HepG2 (cell line): ENCODE measurements around the gene CCDC142. TPM values are rescaled to one million over a fixed set of nuclear protein-coding genes. Genes with fewer than 3 reads are reported as not detected.

Experiments used
- FOSL2 ChIP-seq: sonication (generic); formaldehyde crosslinking; IDR thresholded peaks from 2 replicates; pipeline ENCODE4 v1.4.0; 2020; ENCODE audit warnings: missing genetic modification reagents
- FOXA3 ChIP-seq: IDR thresholded peaks from 2 replicates; pipeline ENCODE4 v1.6.1; 2016; ENCODE audit warnings: missing genetic modification reagents, missing compliant biosample characterization
- FOXO1 ChIP-seq: sonication (generic); formaldehyde crosslinking; IDR thresholded peaks from 2 replicates; pipeline ENCODE4 v1.4.0; 2020; ENCODE audit warnings: missing genetic modification reagents
- HHEX ChIP-seq: IDR thresholded peaks from 2 replicates; pipeline ENCODE4 v1.6.1; 2016; ENCODE audit warnings: control low read depth
- HNRNPUL1 ChIP-seq: fragments of 200-400 bp; formaldehyde crosslinking; IDR thresholded peaks from 2 replicates; pipeline ENCODE4 v1.6.1; 2017; ENCODE audit warnings: low read depth, mild to moderate bottlenecking, low read length, moderate library complexity
- IKZF1 ChIP-seq: fragments of 450-650 bp; IDR thresholded peaks from 2 replicates; pipeline ENCODE4 v1.7.1; 2016
- KDM3A ChIP-seq: IDR thresholded peaks from 2 replicates; pipeline ENCODE4 v1.6.1; 2018; ENCODE audit warnings: low read depth, missing compliant biosample characterization
- MEIS2 ChIP-seq: sonication (generic); formaldehyde crosslinking; IDR thresholded peaks from 2 replicates; pipeline ENCODE4 v1.9.0; 2021; ENCODE audit warnings: mild to moderate bottlenecking, missing genetic modification reagents
- MLXIP ChIP-seq: sonication (generic); formaldehyde crosslinking; IDR thresholded peaks from 2 replicates; pipeline ENCODE4 v1.9.0; 2021; ENCODE audit warnings: missing genetic modification reagents, borderline replicate concordance
- NR0B2 ChIP-seq: sonication (generic); formaldehyde crosslinking; IDR thresholded peaks from 2 replicates; pipeline ENCODE4 v1.4.0; 2020; ENCODE audit warnings: mild to moderate bottlenecking, missing genetic modification reagents
- NR3C1 ChIP-seq: sonication (generic); formaldehyde crosslinking; IDR thresholded peaks from 2 replicates; pipeline ENCODE4 v1.4.0; 2020; ENCODE audit warnings: missing genetic modification reagents
- PHF8 ChIP-seq: sonication (generic); formaldehyde crosslinking; IDR thresholded peaks from 2 replicates; pipeline ENCODE4 v1.5.0; 2020; ENCODE audit warnings: missing genetic modification reagents
- REL ChIP-seq: sonication (generic); formaldehyde crosslinking; conservative IDR thresholded peaks from 2 replicates; pipeline ENCODE4 v1.8.0; 2022; ENCODE audit warnings: mild to moderate bottlenecking, missing genetic modification reagents, moderate library complexity
- SETDB1 ChIP-seq: sonication (generic); formaldehyde crosslinking; IDR thresholded peaks from 2 replicates; pipeline ENCODE4 v1.5.1; 2020; ENCODE audit warnings: missing genetic modification reagents, mild to moderate bottlenecking, borderline replicate concordance
- SIX1 ChIP-seq: sonication (generic); formaldehyde crosslinking; IDR thresholded peaks from 2 replicates; pipeline ENCODE4 v1.4.0; 2020; ENCODE audit warnings: missing genetic modification reagents, borderline replicate concordance
- SRSF9 ChIP-seq: fragments of 200-400 bp; formaldehyde crosslinking; IDR thresholded peaks from 2 replicates; pipeline ENCODE4 v1.6.1; 2018; ENCODE audit warnings: borderline replicate concordance, mild to moderate bottlenecking, low read depth, low read length; ENCODE audit not compliant: insufficient read depth, poor library complexity, severe bottlenecking
- TAF15 ChIP-seq: fragments of 200-400 bp; formaldehyde crosslinking; IDR thresholded peaks from one replicate; pipeline ENCODE4 v1.6.1; 2018; ENCODE audit warnings: mild to moderate bottlenecking, low read depth, low read length; ENCODE audit not compliant: poor library complexity, severe bottlenecking
- U2AF1 ChIP-seq: fragments of 200-400 bp; formaldehyde crosslinking; optimal IDR thresholded peaks from 2 replicates; pipeline ENCODE3; 2017; ENCODE audit warnings: mild to moderate bottlenecking, low read depth, low read length
- ZFP36 ChIP-seq: fragments of 150-350 bp; IDR thresholded peaks from 2 replicates; pipeline ENCODE4 v1.6.1; 2018; ENCODE audit warnings: borderline replicate concordance, low read length, low read depth; ENCODE audit not compliant: partially characterized antibody
- ZNF205 ChIP-seq: IDR thresholded peaks from 2 replicates; pipeline ENCODE4 v1.6.1; 2018; ENCODE audit warnings: missing biosample characterization, missing genetic modification reagents
- ZNF225 ChIP-seq: sonication (generic); formaldehyde crosslinking; IDR thresholded peaks from 2 replicates; pipeline ENCODE4 v1.4.0; 2020; ENCODE audit warnings: mild to moderate bottlenecking, missing genetic modification reagents
- ZNF34 ChIP-seq: sonication (generic); formaldehyde crosslinking; IDR thresholded peaks from 2 replicates; pipeline ENCODE4 v1.4.0; 2020; ENCODE audit warnings: mild to moderate bottlenecking, missing genetic modification reagents, borderline replicate concordance
- ZNF468 ChIP-seq: sonication (generic); formaldehyde crosslinking; IDR thresholded peaks from 2 replicates; pipeline ENCODE4 v1.8.0; 2022; ENCODE audit warnings: mild to moderate bottlenecking, moderate library complexity, missing genetic modification reagents
- ZZZ3 ChIP-seq: sonication (generic); formaldehyde crosslinking; IDR thresholded peaks from 2 replicates; pipeline ENCODE4 v1.4.0; 2020; ENCODE audit warnings: missing genetic modification reagents, mild to moderate bottlenecking, borderline replicate concordance
- polyA plus RNA-seq, 8 experiments: library from polyadenylated mRNA; depleted of rRNA in 3 of 8; stranded (reverse) in 7 of 8; unstranded in 1 of 8; fragments of >200 nt; fragmentation: Illumina TruSeq in 4 of 8; extraction: Trizol in 4 of 8; gene quantifications; 2 replicates each; pipeline versions ENCODE4 v1.2.1 to v1.2.3, GENCODE V29; 2011 to 2016; ENCODE audit warnings: low read depth in 4 of 8, missing spikeins in 1 of 8, mixed read lengths in 1 of 8; ENCODE audit not compliant: insufficient read depth in 1 of 8
- total RNA-seq, 5 experiments: library from RNA; depleted of rRNA; stranded (reverse); fragments of >200 nt; fragmentation: Illumina TruSeq; extraction: Trizol; gene quantifications; 2 replicates each; pipeline ENCODE4 v1.2.3, GENCODE V29; 2016; ENCODE audit warnings: low read depth in 1 of 5
- TF ChIP-seq, protein P1 (sequence below): sonication (generic); formaldehyde crosslinking; IDR thresholded peaks from 2 replicates; pipeline ENCODE4 v1.4.0; 2020; ENCODE audit warnings: mild to moderate bottlenecking, missing genetic modification reagents
- TF ChIP-seq, protein P2 (sequence below): sonication (generic); formaldehyde crosslinking; IDR thresholded peaks from 2 replicates; pipeline ENCODE4 v1.8.0; 2022; ENCODE audit warnings: mild to moderate bottlenecking, missing genetic modification reagents; ENCODE audit not compliant: insufficient replicate concordance

Gene CCDC142
- total and polyA plus RNA-seq, 2 of the 13 experiments (the other 11 are each of a cell fraction or from before 2014, with no cell fraction given), result 14.7 to 30.4 TPM

DNA sequence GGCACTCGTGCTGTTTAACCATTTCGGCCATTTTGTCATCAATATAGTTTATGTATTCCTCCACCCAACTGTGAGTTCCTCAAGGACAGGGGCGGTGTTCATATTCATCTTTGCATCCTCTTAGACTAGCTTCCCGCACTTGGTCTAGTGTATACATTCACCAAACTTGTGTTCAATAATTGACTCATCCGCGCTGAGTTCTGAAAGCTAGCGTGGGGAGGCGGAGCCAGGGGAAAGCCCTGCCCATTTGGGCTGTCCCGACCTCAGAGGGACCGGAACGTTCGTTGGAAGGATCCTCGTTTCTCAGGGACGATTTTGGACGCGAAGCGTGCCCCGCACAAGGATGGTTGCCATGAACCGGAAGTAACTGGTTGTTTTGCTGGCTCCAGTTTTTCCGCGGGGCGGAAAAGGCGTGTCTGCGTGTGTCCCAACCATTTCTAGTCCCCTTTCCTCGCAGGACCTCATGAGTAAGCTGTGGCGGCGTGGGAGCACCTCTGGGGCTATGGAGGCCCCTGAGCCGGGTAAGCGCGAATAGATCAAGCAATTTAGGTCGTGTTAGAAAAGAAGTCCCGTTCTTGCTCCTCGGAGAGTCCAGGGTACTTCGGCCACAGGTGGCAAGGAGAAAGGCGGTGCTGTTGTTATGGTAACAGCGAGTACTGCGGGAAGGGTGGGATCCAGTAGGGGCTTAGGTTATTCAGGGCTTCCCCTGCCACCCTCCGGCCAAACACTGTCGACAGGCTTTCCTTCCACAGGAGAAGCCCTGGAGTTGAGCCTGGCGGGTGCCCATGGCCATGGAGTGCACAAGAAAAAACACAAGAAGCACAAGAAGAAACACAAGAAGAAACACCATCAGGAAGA lies 27.9 kb downstream of the CCDC142 start, which contains the start of gene INO80B (continued):
- no peak for TF ChIP-seq MLXIP
- TF ChIP-seq ZNF205, result peak; percentile 87
- peak; percentile 88 for TF ChIP-seq ZZZ3 (CRISPR knock-in tag)
- TF ChIP-seq U2AF1, result peak; percentile 94
- TF ChIP-seq SRSF9, result no peak
- no peak for TF ChIP-seq NR3C1 (CRISPR knock-in tag)
- peak; percentile 76 for TF ChIP-seq PHF8 (CRISPR knock-in tag)
- peak; percentile 74; the same call in 1 of the 2 replicates for TF ChIP-seq MEIS2 (CRISPR knock-in tag)
- TF ChIP-seq ZFP36, result no peak
- TF ChIP-seq IKZF1, result no peak
- TF ChIP-seq REL, result no peak
- TF ChIP-seq NR0B2 (CRISPR knock-in tag), result peak; percentile 96
- peak; percentile 90; the same call in 1 of the 2 replicates for TF ChIP-seq ZNF34 (CRISPR knock-in tag)
- peak; percentile 42 for TF ChIP-seq HHEX (CRISPR knock-in tag)
- TF ChIP-seq ZNF468, result no peak
- TF ChIP-seq ZNF225 (CRISPR knock-in tag), result no peak
- TF ChIP-seq, protein P1, sequence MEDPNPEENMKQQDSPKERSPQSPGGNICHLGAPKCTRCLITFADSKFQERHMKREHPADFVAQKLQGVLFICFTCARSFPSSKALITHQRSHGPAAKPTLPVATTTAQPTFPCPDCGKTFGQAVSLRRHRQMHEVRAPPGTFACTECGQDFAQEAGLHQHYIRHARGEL, result no peak
- TF ChIP-seq SIX1 (CRISPR knock-in tag), result peak; percentile 76; the same call in 1 of the 2 replicates
- TF ChIP-seq, protein P2, sequence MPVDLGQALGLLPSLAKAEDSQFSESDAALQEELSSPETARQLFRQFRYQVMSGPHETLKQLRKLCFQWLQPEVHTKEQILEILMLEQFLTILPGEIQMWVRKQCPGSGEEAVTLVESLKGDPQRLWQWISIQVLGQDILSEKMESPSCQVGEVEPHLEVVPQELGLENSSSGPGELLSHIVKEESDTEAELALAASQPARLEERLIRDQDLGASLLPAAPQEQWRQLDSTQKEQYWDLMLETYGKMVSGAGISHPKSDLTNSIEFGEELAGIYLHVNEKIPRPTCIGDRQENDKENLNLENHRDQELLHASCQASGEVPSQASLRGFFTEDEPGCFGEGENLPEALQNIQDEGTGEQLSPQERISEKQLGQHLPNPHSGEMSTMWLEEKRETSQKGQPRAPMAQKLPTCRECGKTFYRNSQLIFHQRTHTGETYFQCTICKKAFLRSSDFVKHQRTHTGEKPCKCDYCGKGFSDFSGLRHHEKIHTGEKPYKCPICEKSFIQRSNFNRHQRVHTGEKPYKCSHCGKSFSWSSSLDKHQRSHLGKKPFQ (CRISPR knock-in tag), result peak; percentile 66
- no peak for TF ChIP-seq SETDB1
- TF ChIP-seq FOSL2, result peak; percentile 90
- TF ChIP-seq TAF15, result no peak
- TF ChIP-seq KDM3A (CRISPR knock-in tag), result peak; percentile 93
- peak; percentile 91 for TF ChIP-seq FOXO1 (CRISPR knock-in tag)
- TF ChIP-seq HNRNPUL1, result no peak
- peak; percentile 85 for TF ChIP-seq FOXA3 (CRISPR knock-in tag)
